ENCODE data around the gene RAPGEF1.

Gene RAPGEF1

DNA sequence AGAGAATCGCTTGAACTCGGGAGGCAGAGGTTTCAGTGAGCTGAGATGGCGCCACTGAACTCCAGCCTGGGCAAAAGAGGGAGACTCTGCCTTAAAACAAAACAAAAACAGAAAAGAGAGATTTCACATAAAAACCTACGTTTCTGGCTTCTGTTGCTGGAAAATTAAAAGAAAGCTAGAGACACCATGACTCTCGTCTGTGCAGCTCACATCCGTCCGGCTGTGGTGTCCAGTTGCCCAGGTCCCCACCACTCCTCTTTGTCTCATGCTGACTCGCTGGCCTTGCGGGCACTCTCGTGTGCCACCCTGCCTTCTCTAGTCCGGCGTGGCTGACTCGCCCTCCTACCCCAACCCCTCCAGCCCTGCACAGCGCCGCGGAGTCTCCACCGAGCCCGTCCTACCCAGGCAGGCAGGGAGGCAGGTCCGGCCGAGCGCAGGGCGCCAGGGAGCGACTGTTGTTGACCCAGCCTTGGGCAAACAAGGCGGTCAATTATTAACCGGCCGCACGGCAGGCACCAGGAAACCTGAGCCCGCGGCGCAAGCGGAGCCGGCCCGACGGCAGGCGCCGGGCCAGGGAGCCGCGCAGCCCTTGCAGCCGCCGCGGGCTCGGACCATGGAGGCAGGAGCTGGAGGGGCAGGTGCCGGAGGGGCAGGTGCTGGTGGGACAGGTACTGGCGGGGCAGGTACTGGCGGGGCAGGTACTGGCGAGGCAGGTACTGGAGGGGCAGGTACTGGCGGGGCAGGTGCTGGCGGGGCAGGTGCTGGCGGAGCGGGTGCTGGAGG is 194.7 kb downstream of the RAPGEF1 start, which contains the start of gene PRRT1B:
Gene PRRT1B, plus strand, starts transcription at position 521 of the 783 bp plus-strand sequence. Its CDS starts 93 bp downstream, at position 614.
- no peak for TF ChIP-seq CTCF (IDR thresholded peaks at IDR 0.05; ENCODE audit: low read depth, low read length)
- peak within 1 kb of the TSS; percentile 48 for H3K4me3 ChIP-seq (ENCODE audit: low read depth, low read length)

DNA sequence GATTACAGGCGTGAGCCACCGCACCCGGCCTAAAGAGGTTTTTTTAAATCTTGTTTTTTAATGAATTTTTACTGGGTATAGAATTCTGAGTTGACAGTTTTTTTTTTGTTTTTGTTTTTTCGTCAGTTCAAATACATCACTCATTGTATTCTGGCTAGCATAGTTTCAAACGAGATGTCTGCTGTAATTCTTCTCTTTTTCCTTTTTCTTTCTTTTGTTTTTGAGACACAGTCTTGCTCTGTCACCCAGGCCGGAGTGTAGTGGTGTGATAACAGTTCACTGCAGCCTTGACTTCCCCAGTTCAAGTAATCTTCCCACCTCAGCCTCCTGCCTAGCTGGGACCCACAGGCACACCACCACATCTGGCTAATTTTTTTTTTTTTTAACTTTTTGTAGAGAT is 196.7 kb downstream of the RAPGEF1 start:
- no peak for TF ChIP-seq CTCF (IDR thresholded peaks at IDR 0.05; ENCODE audit: low read depth, low read length)
- H3K4me3 ChIP-seq (ENCODE audit: low read depth, low read length): no peak overlapping the region

GRCh38 chr9:131539223-131539923 is 200.5 kb downstream of the RAPGEF1 start:
- H3K4me3 ChIP-seq (ENCODE audit: low read depth, low read length): no peak overlapping the region

DNA sequence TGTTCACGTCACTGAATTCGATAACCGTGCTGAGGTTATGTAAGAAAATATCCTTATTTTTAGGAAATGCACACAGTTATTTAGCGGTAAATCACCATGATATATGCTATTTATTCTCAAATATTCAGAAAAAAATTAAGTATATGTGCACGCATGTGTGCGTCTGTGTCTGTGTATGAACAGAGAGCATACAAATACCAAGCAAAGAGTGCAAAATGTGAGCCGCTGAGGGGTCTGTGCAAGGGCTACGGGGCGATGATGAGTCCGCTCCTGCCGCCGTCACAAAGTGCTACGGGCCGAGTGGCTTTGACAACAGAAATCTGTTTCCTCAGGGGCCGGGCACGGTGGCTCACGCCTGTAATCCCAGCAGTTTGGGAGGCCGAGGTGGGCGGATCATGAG is 201.9 kb downstream of the RAPGEF1 start:
- TF ChIP-seq CTCF (IDR thresholded peaks at IDR 0.05; ENCODE audit: low read depth, low read length): no peak

More at GRCh38 chr9:131539223-131539923, 200.5 kb downstream of the RAPGEF1 start:
- no peak for TF ChIP-seq CTCF (IDR thresholded peaks at IDR 0.05; ENCODE audit: low read depth, low read length)

DNA sequence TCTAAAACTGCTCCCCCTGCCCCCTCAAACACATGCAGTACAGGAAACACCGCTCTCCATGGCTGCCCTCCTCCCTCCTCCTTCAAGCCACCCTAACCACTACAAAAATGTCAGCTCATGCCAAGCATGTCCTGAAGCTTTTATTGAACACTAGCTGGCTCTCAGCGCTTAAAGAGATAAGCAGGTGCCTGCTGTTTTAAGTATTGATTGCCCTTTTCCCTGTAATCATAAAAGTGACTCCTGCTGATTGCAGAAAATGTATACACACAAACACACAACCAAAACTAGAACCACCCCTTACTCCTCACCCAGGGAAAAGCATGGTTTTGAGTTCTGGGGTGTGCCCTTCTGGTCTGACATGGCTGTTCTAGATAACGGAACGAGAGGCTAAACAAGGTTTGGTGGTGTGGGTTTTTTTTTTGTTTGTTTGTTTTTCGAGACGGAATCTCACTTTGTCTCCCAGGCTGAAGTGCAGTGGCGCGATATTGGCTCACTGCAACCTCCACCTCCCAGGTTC is 205.1 kb downstream of the RAPGEF1 start:
- no peak for TF ChIP-seq CTCF (IDR thresholded peaks at IDR 0.05; ENCODE audit: low read depth, low read length)
- no peak overlapping the region for H3K4me3 ChIP-seq (ENCODE audit: low read depth, low read length)

More for the DNA sequence above, 201.9 kb downstream of the RAPGEF1 start:
- H3K4me3 ChIP-seq (ENCODE audit: low read depth, low read length): no peak overlapping the region

GRCh38 chr9:131530920-131531832 is 208.7 kb downstream of the RAPGEF1 start, which contains the start of gene UCK1:
UCK1 (minus strand) TSS chr9:131531263; CDS start chr9:131531174, 89 bp downstream.
- H3K4me3 ChIP-seq (ENCODE audit: low read depth, low read length): peak within 1 kb of the TSS; percentile 77
- no peak for TF ChIP-seq CTCF (IDR thresholded peaks at IDR 0.05; ENCODE audit: low read depth, low read length)
